Stimulated activated CD4-positive, alpha-beta T cell treated with anti-CD3 and anti-CD28 coated beads, Interleukin-15, amount 100 ng/mL, for 1 hour (primary cell): Measurements from ENCODE around the gene SEPHS2.
"Not testable (repeated sequence)": the region's sequence is repeated elsewhere in the genome, so short reads cannot be mapped to it uniquely, and the experiment has no call there.

Experiments used
- DNase-seq, 2 donors: peaks; one replicate each; pipeline ENCODE4 v3.0.0-alpha.2; 2020; ENCODE audit warnings: low read depth in 1 of 2, low spot score in 1 of 2

The SEPHS2 gene

DNA sequence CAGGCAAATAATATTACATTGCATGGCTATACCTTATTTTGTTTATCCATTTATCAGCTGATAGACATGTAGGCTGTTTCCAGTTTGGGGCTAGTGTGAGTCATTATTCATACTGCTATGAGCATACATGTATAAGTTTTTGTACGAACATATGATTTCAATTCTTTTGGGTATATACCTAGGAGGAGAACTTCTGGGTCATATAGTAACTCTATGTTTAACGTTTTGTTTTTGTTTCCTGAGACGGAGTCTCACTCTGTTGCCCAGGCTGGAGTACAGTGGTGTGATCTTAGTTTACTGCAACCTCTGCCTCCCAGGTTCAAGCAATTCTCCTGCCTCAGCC, 24.5 kb upstream of the SEPHS2 start:
- no peak for DNase-seq

DNA sequence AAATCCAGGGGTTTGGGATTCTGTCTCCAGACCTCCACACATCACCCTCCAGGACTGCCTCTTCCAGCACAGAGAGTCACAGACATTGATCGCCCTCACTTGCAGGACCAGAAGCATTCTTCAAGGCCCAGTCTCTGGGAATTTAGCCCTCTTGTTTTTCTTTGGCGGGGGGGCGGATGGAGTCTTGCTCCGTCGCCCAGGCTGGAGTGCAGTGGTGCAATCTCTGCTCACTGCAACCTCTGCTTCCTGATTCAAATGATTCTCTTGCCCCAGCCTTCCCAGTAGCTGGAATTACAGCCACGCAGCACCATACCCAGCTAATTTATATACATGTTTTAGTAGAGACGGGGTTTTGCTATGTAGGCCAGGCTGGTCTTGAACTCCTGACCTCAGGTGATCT, 18.4 kb upstream of the SEPHS2 start:
- no peak for DNase-seq

DNA sequence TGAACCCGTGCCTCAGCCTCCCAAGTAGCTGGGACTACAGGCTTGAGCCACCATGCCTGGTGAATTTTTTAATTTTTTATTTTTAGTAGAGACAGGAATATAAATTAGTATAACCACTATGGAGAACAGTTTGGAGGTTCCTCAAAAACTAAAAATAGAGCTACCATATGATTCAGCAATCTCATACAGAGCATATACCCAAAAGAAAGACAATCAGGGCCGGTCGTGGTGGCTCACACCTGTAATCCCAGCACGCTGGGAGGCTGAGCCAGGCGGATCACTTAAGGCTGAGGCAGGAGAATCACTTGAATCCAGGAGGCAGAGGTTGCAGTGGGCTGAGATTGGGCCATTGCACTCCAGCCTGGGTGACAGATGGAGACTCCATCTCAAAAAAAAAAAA, 15.8 kb upstream of the SEPHS2 start:
- not testable (repeated sequence) for DNase-seq

DNA sequence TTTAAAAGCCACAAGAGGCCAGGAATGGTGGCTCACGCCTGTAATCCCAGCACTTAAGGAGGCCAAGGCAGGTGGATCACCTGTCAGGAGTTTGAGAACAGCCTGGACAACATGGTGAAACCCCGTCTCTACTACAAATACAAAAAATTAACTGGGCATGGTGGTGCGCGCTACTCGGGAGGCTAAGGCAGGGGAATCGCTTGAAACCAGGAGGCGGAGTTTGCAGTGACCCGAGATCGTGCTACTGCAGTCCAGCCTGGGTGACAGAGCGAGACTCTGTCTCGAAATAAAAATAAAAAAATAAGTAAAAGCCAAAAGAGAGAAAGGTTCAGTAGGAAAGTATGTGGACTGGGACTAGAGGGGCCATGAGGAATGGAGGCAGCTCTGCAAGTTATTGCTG, 13.8 kb upstream of the SEPHS2 start:
- no peak for DNase-seq

DNA sequence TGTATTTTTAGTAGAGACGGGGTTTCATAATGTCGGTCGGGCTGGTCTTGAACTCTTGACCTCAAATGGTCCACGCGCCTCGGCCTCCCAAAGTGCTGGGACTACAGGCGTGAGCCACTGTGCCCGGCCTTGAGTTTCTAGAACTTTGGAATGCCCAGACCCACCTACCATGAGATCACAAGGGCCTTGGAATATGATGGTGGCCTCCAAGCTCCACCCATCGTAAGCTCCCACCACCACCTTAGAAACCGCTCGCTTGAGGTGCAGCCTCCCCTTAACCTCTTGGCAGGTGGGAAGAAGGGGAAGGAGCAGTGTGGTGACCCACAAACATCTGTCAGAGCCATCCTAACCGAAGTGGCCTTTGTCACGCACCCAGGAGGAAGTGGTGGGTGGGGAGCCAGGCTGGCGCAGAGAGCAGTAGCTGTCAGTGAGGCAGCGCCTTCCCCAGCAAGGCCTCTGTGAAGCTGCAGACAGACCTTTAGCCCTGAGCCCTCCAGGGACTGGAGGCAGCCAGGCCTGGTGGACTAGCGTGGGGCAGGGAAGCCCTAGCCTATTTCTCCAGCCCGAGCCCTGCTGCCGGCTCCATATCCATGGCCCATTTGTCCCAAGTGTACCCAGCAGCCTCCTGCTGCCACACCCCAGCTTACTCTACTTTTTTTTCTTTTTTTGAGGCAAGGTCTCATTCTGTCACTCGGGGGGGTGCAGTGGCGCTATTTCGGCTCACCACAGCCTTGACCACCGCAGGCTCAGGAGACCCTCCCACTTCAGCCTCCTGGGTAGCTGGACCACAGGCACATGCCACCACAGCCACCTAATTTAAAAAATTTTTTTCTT, 13.1 kb upstream of the SEPHS2 start:
- DNase-seq, result peak; percentile 46 to 70

DNA sequence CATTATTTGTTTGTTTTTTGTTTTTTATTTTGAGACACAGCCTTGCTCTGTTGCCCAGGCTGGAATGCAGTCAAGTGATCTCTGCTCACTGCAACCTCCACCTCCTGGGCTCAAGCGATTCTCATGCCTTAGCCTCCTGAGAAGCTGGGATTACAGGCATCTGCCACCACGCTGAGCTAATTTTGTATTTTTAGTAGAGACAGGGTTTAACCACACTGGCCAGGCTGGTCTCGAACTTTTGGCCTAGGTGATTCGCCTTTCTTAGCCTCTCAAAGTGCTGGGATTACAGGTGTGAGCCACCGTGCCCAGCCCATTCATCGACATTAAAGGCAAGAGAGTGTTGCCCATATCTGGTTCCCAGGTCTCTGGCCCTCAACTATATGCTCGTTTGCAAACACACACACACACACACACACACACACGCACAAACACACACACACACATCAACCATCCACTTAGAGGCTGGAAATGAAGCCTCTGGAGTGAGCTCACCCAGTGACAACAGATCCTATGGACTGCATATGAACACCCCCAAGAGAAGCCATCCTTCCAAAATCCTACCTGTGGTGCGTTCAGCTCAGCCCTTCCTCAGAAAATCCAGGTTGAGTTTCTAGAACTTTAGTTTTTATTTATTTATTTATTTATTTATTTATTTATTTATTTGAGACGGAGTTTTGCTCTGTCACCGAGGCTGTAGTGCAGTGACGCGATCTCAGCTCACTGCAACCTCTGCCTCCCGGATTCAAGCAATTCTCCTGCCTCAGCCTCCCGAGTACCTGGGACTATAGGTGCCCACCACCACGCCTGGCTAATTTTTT, 12.3 kb upstream of the SEPHS2 start:
- DNase-seq, result no peak

DNA sequence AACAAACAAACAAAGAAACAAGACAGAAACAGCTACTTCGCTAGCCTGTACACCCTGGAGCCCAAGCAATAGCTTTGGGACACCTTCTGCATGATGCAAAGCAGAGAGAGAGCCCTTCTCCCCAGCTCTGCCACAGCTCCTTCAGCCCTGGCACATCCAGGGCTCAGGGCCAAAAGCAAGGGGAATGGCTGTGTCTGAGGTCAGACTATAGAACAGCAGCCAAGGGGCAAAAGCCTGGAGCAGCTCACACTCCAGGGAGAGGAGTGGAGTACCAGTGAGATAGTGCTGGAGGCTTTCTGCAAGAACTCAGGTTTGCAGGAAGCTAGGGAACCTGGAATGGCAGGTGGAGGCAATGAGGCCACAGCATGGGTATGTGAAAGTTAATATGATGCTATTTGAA, 11.6 kb upstream of the SEPHS2 start:
- DNase-seq, result no peak

DNA sequence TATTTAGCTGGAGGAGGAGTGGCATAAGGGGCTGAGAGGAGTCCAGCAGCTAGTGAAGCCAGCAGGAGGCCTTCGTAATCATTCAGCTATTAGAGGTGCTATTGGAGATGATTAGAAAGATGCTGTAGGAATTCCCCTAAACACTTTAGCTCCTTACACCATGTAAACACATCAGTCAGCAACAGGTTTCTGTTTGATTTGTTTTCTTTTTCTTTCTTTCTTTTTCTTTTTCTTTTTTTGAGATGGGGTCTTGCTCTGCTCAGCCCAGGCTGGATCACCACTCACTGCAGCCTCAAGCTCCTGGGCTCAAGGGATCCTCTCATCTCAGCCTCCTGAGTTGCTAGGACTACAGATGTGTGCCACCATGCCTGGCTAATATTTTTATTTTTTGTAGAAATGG, 10.6 kb upstream of the SEPHS2 start:
- no peak for DNase-seq

DNA sequence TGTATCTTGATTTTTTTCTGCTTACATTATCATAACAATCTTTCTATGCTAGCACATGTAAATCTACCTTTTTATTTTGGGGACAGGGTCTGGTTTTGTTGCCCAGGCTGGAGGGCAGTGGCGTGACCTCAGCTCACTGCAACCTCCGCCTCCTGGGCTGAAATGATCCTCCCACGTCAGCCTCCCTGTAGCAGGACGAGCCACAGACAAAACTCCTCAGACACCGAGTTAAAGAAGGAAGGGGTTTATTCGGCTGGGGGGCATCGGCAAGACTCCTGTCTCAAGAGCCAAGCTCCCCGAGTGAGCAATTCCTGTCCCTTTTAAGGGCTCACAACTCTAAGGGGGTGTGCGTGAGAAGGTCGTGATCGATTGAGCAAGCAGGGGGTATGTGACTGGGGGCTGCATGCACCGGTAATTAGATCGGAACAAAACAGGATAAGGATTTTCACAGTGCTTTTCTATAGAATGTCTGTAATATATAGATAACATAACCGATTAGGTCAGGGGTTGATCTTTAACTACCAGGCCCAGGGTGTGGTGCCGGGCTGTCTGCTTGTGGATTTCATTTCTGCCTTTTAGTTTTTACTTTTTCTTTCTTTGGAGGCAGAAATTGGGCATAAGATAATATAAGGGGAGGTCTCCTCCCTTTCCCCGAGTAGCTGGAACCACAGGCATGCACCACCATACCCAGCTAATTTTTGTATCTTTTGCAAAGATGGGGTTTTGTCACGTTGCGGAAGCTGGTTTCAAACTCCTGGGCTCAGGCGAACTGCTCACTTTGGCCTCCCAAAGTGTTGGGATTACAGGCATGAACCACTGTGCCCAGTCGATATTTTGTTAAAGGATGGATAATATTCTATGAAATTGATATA, 7.3 kb upstream of the SEPHS2 start:
- not testable (repeated sequence) for DNase-seq

DNA sequence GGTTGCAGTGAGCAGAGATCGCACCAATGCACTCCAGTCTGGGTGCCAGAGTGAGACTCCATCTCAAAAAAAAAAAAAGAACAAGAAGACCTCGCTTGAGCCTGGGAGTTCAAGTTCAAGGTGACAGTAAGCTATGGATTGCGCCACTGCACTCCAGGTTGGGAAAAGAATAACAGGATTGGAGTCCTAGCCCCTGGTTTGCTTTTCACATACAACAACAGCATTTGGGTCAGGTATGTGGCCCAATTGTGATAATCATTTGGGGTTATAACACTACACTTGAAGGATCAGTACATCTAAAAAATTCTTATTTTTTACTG, 3.4 kb upstream of the SEPHS2 start:
- no peak for DNase-seq

DNA sequence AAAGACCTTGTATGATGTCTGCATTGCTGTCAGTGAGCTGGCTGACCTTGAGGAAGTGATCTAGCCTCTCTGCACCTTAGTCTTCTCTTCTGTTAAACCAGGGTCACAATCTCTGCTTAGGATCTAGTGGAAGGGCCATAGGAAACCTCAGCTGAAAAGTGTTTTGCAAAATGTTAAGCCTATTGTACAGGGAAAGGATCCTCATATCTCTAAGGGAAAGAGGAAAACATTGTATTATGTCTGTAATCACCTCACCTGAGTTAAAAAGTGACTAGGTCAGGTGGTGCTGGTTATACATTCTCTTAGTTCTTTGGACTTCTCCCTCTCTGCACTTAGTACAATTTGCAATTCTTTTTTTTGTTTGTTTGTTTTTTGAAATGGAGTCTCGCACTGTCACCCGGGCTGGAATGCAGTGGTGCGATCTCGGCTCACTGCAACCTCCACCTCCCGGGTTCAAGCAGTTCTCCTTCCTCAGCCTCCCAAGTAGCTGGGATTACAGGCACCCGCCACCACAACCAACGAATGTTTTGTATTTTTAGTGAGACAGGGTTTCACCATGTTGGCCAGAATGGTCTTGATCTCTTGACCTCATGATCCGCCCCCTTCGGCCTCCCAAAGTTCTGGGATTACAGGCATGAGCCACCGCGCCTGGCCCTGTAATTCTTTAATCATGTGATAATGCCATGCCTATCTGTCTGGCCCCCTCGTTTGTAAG, 2.0 kb upstream of the SEPHS2 start:
- DNase-seq, result no peak

DNA sequence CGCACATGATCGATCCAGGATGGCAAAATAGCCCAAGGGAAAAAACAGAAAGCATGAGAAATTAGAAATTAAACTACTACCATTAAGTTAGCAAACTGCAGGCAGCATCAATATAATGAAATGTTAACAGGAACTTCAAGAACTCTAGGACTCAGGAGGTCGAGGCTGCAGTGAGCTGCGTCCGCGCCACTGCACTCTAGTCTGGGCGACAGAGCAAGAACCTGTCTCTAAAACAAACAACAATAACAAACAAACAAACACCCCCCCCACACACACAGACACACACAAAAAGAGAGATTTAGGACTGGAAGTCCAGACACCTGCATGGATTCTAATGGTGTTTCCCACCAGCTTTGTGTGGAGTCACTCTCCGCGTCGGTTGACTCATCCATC, 525 bp upstream of the SEPHS2 start:
- DNase-seq, result no peak

DNA sequence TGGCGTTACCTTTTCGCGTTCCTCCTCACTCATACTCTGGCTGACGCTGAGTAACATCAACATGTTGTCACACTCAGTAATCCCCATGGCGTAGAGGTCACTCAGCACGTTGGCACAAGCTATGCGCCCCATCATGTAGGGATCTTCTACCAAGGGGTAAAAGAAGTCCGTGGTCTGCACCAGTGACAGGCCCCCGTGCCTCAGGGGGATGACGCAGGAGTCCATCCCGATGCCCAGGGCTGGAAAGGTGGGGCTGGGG, 596 bp downstream of the SEPHS2 start:
- no peak for DNase-seq

DNA sequence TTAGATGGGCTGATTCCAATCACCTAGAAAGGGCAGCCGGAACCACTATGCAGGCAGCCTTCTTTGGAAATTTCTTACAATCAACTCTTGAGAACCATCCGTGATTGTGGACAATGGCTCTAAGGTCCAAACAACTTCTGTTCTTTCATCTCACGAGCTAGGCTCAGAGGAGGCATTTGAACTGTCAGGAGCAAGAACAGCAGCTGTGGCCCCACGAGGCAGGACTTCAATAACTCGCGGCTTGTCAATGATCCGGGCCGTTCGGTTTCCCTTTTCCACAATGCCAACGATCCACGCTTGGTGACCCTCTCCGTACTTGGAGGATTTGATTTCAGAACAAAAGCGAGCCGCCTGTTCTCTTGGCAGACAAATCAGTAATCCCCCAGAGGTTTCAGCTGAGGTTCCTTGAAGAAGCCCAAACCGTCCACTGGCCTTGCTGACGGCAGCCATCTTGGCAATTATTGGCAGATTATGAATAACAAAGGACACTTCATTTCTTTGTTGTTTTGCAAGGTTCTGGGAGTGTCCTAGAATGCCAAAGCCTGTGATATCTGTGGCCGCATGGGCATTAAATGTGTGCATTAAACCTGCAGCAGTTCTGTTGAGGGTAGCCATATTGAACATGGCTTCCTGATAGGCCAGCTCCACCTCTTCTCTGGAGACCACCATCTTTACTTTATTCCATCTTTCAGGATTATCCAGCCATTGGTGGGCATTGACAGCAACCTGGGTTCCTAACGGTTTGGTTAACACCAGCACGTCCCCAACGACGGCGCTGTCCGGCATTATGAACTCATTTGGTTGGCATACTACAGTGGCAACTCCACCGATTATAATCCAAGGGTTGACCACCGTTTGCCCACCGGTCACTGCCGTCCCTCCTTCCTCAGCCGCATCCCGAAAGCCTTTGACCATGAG, 1.2 kb downstream of the SEPHS2 start:
- no peak for DNase-seq

DNA sequence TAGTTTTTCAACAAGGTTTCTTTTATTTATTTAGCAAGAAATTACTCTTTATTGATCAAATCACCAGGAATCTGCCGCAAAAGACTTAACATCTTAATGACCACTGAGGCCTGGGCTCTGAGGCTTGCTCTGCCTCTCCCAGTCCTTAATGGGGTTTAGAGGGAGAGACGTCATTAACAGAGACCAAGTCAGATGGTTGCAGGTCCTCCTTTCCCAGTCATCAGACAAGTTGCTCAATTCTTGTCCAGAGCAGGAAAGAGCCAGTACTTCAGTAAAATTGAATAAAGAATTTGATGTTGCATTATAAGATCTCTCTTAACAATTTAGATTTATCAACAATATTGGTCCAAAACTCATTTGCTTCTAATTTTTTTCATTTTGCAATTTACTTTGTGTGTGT, 2.0 kb downstream of the SEPHS2 start:
- DNase-seq, result no peak

DNA sequence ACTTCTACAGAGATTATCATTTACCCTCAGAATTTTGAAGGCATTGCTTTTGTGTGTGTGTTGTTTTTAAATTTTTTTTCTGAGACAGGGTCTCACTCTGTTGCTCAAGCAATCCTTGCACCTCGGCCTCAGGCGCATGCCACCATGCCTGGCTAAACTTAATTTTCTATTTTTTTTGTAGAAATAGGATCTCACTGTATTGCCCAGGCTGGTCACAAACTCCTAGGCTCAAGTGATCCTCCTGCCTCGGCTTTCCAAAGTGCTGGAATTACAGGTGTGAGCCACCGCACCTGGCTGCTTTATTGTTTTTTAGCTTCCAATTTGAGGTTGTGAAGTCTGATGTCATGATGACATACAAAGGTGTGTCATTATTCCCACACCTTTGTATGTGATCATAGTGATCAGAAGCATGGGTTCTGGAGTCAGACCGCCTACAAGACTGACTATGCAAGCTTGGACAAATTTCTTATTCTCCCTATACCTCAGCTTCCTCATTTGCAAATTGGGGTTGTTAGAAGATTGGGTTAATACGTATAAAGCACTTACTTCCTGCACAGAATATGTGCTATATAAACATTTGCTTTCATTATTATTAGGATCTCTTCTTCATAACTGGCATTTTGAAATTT, 5.8 kb downstream of the SEPHS2 start:
- no peak for DNase-seq

DNA sequence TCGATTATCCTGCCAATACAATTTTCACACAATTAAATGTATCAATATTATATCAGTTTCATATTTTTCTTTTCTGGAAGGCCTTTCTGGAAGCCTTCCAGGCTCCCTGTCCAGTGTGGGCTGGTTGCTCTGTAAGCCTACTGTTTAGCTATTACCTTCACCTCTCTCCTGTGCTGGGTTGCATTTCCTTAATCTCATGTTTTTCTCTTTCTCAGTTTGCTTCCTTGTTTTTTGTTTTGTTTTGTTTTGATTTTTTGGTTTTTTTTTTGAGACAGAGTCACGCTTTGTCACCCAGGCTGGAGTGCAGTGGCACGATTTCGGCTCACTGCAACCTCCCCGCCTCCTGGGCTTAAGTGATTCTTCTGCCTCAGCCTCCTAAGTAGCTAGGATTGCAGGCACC, 6.8 kb downstream of the SEPHS2 start:
- no peak for DNase-seq

DNA sequence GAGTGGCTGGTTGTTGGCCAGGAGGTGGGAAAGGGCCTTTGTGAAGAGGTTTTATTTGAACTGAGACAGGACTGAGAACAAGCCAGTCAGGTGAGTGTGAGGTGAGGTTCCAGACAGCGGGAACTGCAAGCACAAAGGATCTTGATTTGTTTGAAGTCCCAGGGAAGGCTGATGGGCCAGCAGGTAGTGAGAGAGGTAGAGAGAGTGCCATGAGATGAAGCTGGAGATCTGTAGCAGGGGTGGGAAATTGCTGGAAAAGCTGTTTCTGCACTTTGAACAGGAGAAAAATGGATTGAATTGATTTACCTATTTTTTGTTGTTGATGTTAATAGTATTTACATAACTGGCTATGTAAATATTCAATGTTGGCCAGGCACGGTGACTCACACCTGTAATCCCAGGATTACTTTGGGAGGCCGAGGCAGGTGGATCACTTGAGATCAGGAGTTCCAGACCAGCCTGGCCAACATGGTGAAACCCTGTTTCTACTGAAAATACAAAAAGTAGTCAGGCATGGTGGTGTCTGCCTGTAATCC, 8.1 kb downstream of the SEPHS2 start:
- no peak for DNase-seq

DNA sequence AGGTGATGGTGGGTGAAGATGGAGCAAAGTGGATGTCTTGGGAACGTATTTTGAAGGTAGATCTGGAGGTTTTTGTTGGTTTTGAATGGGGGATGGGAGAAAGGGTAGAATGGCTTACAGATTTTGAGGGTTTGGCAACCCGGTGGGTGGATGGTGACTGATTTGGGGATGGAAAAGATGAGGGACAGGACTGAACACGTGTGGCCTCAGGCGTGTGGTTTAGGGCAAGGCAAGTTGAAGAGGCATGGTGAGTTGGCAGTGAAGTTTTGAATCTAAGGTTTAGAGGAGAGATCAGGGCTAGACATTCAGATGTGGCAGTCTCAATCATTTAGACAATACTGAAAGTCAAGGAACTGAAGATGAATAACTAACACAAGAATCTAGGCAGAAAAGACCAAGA, 10.8 kb downstream of the SEPHS2 start:
- DNase-seq, result no peak
